ENCODE measurements around the gene CACNA1G. TPM values are rescaled to one million over a fixed set of nuclear protein-coding genes. Genes with fewer than 3 reads are reported as not detected.

CACNA1G gene
- total and polyA plus RNA-seq, 2 experiments from 2014 or later: 3.5 to 4.8 TPM

- no peaks in the 10 kb centered on the region for H3K27me3 ChIP-seq
- H3K4me2 ChIP-seq: no peak overlapping the region
- no peaks in the 10 kb centered on the region for H3K36me3 ChIP-seq (replicated peaks; ENCODE audit: insufficient read depth, low read depth)
- no peaks in the 10 kb centered on the region for H3K9me2 ChIP-seq (replicated peaks; ENCODE audit: insufficient read depth)
- H4K20me1 ChIP-seq (ENCODE audit: insufficient read depth, poor library complexity, severe bottlenecking): no peaks in the 10 kb centered on the region
- no peaks in the 10 kb centered on the region for H3K9me3 ChIP-seq (ENCODE audit: low read depth)
- no peaks in the 10 kb centered on the region for H3K79me2 ChIP-seq
- H2AFZ ChIP-seq: no peak overlapping the region
- no peak for DNase-seq (ENCODE audit: low spot score)
- peaks cover 22% of the 10 kb centered on the region for H3K4me1 ChIP-seq (ENCODE audit: insufficient read depth)
- TF ChIP-seq CTCF (IDR thresholded peaks at IDR 0.05; ENCODE audit: poor library complexity) (no peak), EZH2phosphoT487 (IDR thresholded peaks at IDR 0.05; ENCODE audit: low read depth, severe bottlenecking, unreplicated experiment) (no peak), EZH2 (IDR thresholded peaks at IDR 0.05; ENCODE audit: borderline replicate concordance) (no peak)
- 94% methylated on average over 20 of the region's 21 CpGs for WGBS (ENCODE audit: low lambda C conversion rate, missing lambda C conversion rate)
- no peak overlapping the region for H3K4me3 ChIP-seq
- H3K27ac ChIP-seq: no peak overlapping the region
These were observed 34.4 kb downstream of the CACNA1G start for GRCh38 chr17:50594892-50595291.

- no peaks in the 10 kb centered on the region for H3K27me3 ChIP-seq
- H3K36me3 ChIP-seq (replicated peaks; ENCODE audit: insufficient read depth, low read depth): no peaks in the 10 kb centered on the region
- H3K27ac ChIP-seq: no peak overlapping the region
- H2AFZ ChIP-seq: no peak overlapping the region
- no peaks in the 10 kb centered on the region for H3K9me2 ChIP-seq (replicated peaks; ENCODE audit: insufficient read depth)
- whole genome bisulfite sequencing (ENCODE audit: low lambda C conversion rate, missing lambda C conversion rate): 81% methylated on average over 33 of the region's 34 CpGs
- no peaks in the 10 kb centered on the region for H3K9me3 ChIP-seq (ENCODE audit: low read depth)
- H4K20me1 ChIP-seq (ENCODE audit: insufficient read depth, poor library complexity, severe bottlenecking): no peaks in the 10 kb centered on the region
- no peaks in the 10 kb centered on the region for H3K79me2 ChIP-seq
- TF ChIP-seq EZH2 (IDR thresholded peaks at IDR 0.05; ENCODE audit: borderline replicate concordance) (no peak), CTCF (IDR thresholded peaks at IDR 0.05; ENCODE audit: poor library complexity) (peak; percentile 24)
- no peak overlapping the region for H3K4me3 ChIP-seq
- H3K4me2 ChIP-seq: no peak overlapping the region
- peaks cover 18% of the 10 kb centered on the region for H3K4me1 ChIP-seq (ENCODE audit: insufficient read depth)
- peak; percentile 37 for DNase-seq (ENCODE audit: low spot score)
These were observed 35.9 kb downstream of the CACNA1G start for GRCh38 chr17:50596191-50597037.

- Histone ChIP-seq H3K36me3 (replicated peaks; ENCODE audit: insufficient read depth, low read depth) (no peaks in the 10 kb centered on the region), H3K4me2 (no peak overlapping the region), H3K4me1 (ENCODE audit: insufficient read depth) (peaks cover 16% of the 10 kb centered on the region), H4K20me1 (ENCODE audit: insufficient read depth, poor library complexity, severe bottlenecking) (no peaks in the 10 kb centered on the region), H3K27ac (no peak overlapping the region), H3K9me2 (replicated peaks; ENCODE audit: insufficient read depth) (no peaks in the 10 kb centered on the region), H2AFZ (no peak overlapping the region), H3K79me2 (no peaks in the 10 kb centered on the region), H3K27me3 (no peaks in the 10 kb centered on the region), H3K4me3 (no peak overlapping the region), H3K9me3 (ENCODE audit: low read depth) (no peaks in the 10 kb centered on the region)
- no peak for DNase-seq (ENCODE audit: low spot score)
- TF ChIP-seq EZH2 (IDR thresholded peaks at IDR 0.05; ENCODE audit: borderline replicate concordance) (no peak), EZH2phosphoT487 (IDR thresholded peaks at IDR 0.05; ENCODE audit: low read depth, severe bottlenecking, unreplicated experiment) (no peak), CTCF (IDR thresholded peaks at IDR 0.05; ENCODE audit: poor library complexity) (no peak)
- 89% methylated on average over 5 of the region's 5 CpGs for WGBS (ENCODE audit: low lambda C conversion rate, missing lambda C conversion rate)
These were observed 38.0 kb downstream of the CACNA1G start for GRCh38 chr17:50598487-50598886.

Measured in hepatocyte (in vitro differentiated cells).